AG20443 (cell line): ENCODE measurements around the gene ZBTB17.
"Not testable (repeated sequence)": the region's sequence is repeated elsewhere in the genome, so short reads cannot be mapped to it uniquely, and the experiment has no call there.

Experiments
- DNase-seq: peaks from one replicate; pipeline ENCODE4 v3.0.0; 2012; ENCODE audit warnings: low spot score, mixed read lengths

Gene ZBTB17

DNA sequence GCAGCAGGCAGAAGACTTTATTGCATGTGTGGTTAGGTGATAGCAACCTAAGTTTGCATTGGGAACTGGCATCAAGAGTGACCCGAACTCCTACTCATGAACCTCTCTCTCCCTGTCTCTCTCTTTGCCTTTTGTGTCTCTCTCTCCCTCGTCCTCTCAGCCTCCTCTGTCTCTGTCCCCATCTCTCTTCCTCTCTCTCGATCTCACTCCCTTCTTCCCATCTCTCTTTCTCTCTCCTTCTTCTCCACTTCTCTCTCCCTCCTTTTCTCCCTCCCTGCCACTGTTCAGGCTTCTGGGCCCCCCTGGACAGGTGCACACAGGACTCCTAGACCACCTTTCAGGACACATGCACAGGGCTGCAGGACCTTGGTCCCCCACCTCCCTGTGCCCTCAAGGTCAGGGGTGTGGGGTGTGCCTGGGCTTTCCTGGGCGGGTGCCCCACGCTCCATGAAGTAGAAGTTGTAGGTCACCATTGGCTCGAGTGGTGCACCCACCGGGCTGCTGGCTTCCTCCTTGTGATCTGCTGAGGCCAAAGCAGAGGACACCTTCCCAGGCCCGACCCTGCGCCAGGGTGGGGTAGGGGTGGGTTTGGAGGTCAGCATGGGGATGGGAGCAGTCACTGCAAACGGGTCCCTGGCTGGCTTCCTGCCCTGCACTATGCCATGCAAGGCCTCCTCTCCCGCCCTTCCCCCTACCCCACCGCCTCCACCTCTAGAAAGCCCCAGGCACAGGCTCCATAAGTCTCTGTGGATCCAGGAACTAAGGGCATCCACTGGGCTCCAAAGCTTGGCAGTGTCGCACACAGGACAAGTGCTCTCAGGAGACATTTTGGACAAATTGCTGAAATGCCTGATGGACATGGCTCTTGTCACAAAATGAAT lies 13.2 kb upstream of the ZBTB17 start:
- no peak for DNase-seq

DNA sequence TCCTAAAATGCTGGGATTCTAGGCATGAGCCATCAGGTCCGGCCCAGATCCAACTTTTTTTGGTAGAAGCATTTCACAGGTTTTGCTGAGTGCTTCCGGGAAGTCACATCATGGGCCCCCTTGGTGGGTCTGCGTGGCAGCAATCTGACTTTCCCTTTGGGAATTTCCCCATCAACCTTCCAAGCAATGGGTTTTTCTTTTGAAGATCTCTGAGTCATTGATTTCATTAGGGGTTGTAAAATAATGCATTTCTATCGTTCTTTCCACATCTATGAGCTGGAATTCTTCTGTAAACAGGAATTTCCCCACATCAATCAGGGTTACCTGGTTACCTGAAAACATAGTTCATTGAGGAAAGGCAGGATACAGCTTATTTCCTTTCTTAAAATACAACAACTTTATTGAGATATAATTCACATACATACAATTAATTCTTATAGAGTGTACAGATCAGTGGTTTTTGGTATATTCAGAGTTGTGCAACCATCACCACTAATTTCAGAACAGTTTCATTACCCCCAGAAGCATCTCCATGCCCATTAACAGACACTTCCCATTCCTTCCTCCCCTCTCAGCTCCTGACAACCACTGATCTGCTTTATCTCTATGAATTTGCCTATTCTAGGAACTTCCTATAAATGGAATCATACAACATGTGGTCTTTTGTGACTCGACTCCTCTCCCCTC lies 9.9 kb upstream of the ZBTB17 start:
- DNase-seq: no peak

DNA sequence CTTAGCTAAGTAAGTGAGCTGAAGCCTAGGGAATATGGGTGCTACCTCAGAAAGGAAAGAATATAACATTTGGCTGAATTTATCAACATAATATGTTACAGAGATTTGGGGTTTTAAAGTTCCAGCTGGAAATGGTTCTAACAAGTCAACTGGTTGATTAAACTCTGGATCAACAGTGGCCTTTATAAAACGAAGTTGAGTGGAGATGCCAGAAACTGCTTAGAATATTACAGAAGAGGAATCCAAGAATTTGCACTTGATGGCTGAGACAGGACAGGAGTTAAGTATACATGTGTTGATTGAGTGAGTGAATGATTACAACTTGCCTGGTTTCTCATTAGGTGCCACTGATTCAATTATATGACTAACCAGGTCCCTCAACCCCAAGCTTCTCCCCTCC lies 7.4 kb upstream of the ZBTB17 start:
- no peak for DNase-seq

DNA sequence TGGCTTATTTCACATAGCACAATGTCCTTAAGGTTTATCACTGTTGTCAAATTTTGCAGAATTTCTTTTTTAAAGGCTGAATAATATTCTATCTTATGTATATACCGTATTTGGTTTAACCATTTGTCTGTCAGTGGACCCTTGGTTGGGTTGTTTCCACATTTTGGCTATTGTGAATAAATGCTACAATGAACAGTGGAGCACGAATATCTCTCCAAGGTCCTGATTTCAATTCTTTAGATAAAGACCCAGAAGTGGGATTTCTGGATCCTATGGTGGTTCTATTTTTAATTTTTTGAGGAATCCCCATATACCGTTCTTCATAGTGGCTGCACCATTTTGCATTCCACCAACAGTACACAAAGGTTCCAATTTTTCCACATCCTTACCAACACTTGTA lies 5.8 kb upstream of the ZBTB17 start:
- DNase-seq: no peak

DNA sequence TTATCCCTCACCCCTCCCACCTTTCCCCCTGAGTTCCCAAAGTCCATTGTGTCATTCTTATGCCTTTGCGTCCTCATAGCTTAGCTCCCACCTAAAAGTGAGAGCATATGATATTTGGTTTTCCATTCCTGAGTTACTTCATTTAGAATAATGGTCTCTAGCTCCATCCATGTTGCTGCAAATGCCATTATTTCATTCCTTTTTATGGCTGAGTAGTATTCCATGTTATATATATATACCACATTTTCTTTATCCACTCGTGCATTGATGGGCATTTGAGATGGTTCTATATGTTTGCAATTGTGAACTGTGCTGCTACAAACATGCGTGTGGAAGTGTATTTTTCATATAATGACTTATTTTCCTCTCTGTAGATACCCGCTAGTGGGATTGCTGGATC lies 2.0 kb upstream of the ZBTB17 start:
- not testable (repeated sequence) for DNase-seq

DNA sequence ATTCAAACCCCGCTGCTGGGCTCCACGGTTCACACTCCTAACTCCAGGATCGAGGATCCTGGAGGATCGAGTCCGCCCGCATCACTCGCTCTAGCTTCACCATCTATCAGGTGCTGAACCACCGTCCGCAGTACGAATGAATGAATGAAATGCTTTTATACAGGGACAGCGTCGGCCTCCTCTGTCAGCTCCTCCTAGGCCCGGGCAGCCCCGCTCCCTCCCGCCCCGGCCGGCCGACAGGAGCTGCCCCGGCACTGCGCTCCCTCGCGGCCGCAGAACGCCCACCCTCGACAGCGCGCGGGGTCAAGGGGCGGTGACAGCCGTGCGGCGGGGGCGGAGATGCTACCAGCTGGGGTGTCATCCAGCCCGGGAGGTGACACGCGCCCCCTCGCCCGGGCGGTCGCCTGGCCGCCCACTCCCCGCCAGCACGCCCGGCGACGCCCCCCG lies 520 bp downstream of the ZBTB17 start:
- peak; percentile 80 for DNase-seq

DNA sequence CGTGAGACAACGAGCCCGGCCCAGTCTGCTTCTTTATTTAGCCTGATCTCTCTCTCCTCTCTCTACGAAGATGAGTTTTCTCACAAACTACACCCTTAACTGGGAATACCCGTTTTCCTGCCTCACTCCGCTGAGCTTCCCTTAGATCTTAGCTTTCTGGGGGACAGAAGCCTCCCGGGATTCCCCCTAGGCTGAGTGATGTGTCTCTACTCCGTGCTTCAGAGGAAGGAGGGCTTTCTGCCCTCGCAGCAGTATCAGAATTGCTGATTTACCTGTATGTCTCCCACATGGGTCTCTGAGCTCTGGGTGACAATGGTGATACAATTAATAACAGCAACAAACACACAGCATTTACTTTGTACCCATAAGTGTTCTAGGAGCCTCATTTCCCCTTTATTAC lies 1.0 kb downstream of the ZBTB17 start:
- DNase-seq: no peak

DNA sequence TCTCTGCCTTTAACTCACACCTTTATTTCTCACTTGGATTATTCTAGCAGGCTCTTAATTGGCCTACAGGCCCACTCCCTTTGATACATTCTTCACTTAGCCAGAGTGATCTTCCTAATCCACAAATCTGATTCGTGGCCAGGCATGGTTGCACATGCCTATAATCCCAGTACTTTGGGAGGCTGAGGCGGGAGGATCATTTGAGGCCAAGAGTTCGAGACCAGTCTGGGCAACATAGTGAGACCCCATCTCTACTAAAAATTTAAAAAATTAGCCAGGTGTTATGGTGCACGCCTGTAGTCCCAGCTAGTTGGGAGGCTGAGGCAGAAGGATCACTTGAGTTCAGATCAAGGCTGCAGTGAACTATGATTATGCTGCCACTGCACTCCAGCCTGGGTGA lies 2.1 kb downstream of the ZBTB17 start:
- no peak for DNase-seq

DNA sequence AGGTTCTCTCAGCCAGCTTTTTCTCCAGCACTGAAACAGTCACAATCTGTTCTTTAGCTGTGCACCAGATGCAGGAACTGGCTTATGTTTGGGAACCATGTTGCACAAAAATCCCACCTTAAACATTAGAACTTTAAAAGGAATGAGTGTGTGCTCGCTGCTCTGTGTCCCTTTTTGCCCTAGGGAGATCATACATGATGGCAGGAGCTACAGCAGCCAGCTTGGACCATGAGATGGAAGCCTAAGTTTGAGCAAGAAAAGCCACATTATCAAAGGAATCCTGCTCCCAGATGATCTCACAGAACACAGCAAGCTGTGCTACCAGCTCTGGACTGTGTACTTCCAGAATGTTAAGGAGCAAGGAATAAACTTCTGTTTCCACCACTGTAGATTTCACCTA lies 3.5 kb downstream of the ZBTB17 start:
- DNase-seq: no peak

DNA sequence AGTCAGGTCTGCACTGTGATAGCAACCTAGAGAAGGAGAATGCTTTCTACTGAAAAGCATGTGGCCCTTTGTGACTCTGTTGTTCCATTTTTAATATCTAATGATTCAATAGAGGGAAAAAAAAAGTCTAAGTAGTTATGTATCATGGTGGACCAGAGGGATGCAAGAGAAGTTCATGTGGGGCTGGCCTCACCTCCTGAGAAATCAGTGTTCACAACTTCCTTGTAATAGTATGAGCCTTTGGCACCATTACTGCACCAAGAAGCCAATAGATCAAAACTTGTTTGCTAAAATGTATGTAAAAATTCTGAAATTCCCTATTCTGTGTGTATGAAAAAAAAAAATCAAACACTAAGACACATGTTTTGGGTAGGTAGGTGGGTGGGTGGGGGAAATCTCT lies 5.0 kb downstream of the ZBTB17 start:
- DNase-seq: no peak

DNA sequence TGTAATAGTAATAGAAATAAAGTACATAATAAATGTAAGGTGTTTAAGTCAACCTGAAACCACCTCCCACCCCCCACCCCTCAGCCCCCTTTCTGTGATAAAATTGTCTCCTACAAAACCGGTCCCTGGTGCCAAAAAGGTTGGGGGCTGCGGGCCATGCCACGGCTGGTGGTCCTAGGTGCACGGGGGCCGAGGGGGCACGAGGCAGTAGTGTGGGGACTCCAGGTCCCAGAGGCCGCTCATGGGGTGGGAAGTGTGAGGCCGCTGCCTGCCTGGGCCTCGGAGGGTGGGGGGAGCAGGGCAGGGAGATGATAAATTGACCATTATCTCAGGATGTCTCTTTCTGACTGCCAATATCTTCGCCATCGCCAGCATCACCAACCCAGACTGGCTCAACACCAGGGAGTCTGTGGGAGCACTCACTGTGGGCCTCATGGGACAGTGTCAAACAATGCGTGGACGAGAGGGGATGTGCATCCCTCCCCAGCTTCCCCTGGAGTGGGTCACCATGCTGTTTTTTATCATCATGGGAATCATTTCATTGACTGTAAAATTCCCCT lies 6.5 kb downstream of the ZBTB17 start:
- DNase-seq: no peak

DNA sequence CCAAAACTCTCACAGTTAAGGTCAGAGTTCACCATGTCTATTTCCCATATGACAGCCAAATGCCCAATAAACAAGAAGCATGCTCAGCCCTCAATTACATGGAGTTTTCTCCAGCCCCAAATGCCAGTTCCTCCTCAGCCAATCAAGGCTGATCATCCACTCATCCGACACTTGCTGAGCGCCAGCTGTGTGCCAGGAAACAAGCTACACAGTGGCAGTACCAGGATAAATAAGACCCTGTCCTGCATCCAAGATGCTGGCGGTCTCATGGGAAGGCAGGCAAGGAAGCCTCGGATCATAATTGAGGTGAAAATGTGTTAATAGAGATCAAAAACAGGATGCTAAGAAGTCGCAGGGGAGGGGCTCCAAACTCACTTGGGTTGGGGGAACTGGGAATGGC lies 7.7 kb downstream of the ZBTB17 start:
- no peak for DNase-seq

DNA sequence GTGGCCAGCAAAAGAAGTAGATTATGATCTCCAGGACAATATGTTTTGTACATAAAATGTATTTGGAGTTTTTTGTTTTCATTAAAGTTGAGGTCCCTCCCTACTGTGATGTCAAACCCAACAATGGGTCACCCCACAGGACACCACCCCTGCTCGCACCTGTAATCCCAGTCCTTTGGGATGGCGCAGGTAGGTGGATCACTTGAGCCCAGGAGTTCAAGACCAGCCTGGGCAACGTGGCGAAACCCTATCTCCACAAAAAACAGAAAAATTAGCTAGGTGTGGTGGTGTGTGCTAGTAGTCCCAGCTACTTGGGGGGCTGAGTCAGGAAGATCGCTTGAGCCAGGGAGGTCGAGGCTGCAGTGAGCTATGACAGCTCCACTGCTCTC lies 9.0 kb downstream of the ZBTB17 start:
- no peak for DNase-seq

DNA sequence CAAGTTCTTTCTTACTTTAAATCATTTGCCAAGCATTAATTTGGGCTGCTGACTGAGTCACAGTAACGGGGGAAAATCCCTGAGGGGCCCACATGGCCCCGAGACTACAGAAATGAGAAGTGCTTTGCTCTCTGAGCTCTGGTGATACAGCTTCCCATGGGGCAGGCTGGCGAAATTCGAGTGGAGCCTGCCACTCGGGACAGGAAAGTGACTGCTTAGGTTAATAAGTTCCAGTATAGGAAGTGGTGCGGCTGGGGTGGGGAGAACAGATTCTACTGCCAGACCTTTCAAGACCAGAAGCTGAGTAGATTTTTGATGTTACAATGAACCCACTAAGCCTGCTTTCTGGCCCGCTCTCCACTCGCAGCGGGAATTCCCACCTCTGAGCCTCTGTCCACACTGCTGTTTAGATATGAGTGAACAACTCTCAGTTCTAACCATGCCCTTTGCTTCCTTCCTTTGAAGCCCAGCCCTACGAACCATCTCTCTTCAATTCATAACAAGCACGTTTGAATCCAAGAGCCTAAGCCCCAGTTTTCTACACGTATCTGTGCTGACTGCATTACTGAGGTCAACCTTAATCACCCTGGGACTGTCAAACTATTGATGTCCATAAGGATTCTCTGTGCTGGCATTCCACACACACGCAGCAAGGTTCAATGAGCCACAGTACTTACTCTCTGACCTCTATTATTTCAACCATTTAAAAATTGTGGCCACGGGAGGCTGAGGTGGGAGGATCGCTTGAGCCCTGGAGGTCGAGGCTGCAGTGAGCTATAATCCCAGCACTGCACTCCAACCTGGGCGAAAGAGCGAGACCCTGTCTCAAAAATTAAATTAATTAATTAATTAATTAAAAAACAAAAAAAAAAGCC lies 9.6 kb downstream of the ZBTB17 start:
- DNase-seq: peak; percentile 60

DNA sequence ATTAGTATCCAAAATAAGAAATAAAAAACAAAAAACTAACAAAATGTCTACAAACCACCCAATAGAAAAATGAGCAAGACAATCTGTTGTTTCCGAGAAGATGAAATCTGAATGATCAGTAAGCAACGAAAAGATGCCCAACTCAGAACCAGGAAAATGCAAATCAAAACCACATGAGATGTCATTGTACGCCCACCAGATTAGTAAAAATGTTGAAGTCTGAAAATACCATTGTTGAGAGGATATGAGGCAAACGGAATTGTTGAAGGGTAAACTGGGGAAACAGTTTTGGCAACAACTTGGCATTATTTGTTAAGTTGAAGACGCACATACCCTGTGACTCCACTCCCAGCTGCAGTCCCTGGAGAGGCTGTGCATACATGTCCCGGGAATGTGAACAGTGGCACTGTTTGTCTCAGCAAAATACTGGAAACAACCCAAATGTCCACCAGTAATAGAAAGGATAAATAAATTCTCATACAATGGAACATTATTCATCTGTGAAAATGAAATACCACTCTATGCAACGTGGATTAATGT lies 10.6 kb downstream of the ZBTB17 start:
- peak; percentile 76 for DNase-seq

DNA sequence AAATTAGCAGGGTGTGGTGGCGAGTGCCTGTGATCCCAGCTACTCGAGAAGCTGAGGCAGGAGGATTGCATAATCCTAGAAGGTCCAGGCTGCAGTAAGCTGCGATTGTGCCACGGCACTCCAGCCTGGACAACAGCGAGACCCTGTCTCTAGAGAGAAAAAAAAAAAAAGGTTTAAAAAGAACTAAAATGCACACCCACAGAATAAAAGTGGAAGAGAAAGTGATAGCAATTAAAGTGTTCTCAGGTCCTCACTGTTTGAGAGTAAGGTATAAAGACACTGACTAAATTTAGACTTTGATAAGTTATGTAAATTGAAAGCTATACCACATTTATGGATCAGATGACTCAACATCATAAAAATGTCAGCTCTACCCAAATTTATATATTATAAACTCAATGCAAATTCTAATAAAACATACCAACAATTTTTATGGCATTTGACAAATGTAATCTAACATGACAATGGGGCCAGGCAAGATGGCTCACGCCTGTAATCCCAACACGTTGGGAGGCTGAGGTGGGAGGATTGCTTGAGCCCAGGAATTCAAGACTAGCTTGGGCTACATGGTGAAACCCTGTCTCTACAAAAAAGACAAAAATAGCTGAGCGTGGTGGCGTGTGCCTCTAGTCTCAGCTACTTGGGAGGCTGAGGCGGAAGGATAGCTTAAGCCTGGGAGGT lies 11.8 kb downstream of the ZBTB17 start:
- no peak for DNase-seq

DNA sequence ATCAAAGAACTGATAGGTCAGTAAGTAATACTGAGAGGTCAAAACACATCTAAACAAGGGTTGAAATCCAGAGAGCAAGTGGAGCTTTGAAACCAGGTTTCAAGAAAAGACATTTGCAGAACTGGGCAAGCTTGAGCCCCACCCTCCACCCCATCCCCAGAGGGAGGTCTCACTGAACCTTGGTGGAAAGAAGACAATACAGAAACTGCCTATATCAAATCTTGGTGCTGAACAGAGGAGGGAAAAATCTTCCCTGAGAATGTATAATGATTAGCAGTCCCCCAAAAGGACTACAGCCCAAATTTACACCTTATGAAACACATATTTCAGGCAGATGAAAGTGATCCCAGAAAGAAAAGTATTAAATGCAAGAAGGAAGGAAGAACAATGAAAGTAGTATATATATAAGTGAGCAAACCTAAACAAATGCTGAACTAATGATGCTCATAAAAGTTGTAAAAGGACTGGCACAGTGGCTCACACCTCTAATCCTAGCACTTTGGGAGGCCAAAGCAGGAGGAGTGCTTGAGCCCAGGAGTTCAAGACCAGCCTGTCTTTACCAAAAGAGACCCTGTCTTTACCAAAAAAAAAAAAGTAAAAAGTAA lies 12.4 kb downstream of the ZBTB17 start:
- no peak for DNase-seq

DNA sequence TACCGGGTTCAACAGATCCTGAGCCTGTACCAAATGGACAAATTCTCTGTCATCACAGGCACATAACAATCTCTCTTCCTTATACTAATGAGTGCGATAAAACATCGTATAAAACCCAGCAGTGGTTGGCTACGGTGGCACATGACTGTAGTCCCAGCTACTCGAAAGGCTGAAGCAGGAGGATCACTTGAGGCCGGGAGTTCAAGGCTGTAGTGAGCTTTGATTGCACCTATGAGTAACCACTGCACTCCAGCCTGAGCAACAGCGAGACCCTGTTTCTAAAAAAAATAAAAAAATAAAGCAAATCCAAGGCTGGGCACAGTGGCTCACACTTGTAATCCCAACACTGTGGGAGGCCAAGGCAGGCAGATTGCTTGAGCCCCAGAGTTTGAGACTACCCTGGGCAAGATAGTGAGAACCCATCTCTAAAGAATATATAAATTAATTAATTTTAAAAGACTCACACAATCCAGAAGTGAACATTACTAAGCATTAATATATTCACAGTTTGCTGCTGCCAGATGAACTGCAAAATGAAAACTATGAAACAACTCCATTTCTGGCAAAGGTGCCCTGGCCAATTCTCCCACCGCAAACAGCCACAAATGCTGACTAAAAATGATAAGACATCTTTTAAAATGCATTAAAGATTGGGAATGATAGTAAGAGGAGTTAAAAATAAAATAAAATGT lies 13.1 kb downstream of the ZBTB17 start:
- DNase-seq: no peak

DNA sequence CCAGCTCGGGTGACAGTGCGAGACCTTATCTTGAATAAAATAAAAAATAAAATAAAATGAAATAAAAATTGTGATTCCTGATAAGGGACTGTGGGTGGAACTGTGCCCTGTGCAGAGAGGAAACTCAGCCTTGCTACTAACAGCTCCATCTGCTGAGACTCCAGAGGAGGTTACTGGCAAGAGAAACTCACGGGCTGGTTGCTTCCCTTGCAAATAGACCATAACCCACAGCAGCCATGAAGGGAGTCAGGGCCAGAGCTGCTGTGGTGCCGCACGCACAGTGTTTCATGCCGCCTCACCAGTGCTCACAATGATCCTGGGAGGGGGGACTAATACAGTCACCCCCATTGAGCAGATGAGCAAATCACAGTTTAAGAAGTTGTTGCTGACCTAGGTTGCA lies 13.7 kb downstream of the ZBTB17 start:
- DNase-seq: no peak

DNA sequence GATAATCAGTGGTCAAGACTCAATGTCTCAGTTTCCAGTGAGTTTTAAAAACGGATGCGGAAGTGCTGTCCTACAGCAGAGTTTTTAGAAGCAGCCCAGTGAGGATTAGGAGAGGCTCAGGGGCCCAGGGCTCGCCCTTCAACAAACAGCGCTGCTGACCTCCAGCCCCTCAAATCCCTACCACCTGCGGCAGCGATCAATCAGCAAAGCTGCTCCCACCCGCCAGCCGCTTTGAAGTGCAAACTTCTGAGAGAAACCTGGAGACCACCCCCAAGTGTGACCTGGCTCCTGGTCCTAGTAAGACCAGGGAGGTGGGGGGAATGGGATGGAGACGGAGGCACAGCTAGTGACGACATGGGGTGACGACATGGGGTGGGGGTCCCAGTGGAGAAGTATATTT lies 14.4 kb downstream of the ZBTB17 start:
- no peak for DNase-seq
